Measurements from ENCODE around the gene APOBEC3B. TPM values are rescaled to one million over a fixed set of nuclear protein-coding genes. Genes with fewer than 3 reads are reported as not detected.

The APOBEC3B gene
- total RNA-seq, 4 donors from 2014 or later = 1.2 to 1.5 TPM; not detected in 2

DNA sequence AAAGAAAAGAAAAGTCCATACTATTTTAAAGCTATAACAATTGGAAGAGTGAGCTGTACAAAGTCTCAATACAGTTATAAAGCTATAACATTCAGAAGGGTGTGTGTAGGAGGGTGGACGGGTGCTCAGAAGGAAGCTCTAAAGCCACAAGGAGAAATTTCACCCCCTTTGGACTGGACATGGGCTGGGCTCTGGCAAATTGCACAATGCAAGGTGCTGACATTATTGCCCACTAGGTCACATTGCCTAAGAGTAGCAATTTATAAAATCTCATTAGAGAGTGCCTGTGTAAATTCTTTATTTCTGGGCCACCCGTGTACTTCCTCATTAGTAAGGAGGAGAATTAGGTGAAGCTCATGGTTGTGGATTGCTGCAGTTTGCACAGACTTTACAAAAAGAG is 30.4 kb upstream of the APOBEC3B start:
- TF ChIP-seq, protein P1, sequence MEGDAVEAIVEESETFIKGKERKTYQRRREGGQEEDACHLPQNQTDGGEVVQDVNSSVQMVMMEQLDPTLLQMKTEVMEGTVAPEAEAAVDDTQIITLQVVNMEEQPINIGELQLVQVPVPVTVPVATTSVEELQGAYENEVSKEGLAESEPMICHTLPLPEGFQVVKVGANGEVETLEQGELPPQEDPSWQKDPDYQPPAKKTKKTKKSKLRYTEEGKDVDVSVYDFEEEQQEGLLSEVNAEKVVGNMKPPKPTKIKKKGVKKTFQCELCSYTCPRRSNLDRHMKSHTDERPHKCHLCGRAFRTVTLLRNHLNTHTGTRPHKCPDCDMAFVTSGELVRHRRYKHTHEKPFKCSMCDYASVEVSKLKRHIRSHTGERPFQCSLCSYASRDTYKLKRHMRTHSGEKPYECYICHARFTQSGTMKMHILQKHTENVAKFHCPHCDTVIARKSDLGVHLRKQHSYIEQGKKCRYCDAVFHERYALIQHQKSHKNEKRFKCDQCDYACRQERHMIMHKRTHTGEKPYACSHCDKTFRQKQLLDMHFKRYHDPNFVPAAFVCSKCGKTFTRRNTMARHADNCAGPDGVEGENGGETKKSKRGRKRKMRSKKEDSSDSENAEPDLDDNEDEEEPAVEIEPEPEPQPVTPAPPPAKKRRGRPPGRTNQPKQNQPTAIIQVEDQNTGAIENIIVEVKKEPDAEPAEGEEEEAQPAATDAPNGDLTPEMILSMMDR (IDR thresholded peaks at IDR 0.05) = no peak
- TF ChIP-seq POLR2A (IDR thresholded peaks at IDR 0.05) = no peak
- H3K27ac ChIP-seq = no peak overlapping the region
- no peaks in the 10 kb centered on the region for H3K4me1 ChIP-seq
- no peak for DNase-seq
- intact Hi-C loops (cut with DNase I; ENCODE audit: low total_unique reads) = no loop called here
- no peaks in the 10 kb centered on the region for H3K9me3 ChIP-seq
- no peaks in the 10 kb centered on the region for H3K27me3 ChIP-seq
- H3K4me3 ChIP-seq = no peak overlapping the region
- no peaks in the 10 kb centered on the region for H3K36me3 ChIP-seq

DNA sequence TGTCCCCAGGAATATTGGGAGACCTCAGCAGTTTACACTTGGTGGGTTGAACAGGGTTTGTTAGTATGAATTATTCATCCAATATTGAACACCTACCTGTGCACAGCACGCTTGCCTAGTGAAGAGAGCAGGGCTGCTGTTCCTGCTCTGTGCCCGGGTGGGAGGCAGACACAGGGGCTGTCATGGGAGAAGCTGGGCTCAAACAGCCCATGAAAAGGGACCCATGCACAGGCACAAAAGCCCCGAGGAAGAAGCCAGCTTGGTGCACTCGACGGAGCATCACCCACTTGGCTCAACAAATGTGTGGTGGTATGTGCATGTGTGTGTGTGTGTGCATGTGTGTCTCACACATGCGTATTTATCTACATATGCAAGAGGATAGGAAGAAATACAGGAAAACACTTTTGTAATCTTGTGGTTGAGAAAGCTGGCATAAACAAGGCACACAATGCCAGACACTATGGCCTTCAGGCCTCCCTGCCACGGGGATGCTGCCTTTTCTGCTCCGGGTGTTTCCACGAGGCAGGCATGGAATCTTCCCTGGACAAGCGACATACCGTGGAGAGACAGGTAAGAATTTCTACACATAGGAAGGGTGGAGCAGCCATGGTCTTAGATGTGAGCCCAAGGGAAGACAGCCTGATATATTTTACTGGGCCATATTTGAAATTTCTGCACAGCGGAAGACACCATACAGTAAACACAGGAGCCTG is 29.7 kb upstream of the APOBEC3B start:
- no peak for DNase-seq
- TF ChIP-seq, protein P1 (IDR thresholded peaks at IDR 0.05) = no peak
- no peak for TF ChIP-seq POLR2A (IDR thresholded peaks at IDR 0.05)
- no peak overlapping the region for H3K27ac ChIP-seq
- H3K4me3 ChIP-seq = no peak overlapping the region
- intact Hi-C loops (cut with DNase I; ENCODE audit: low total_unique reads) = no loop called here
- no peaks in the 10 kb centered on the region for H3K4me1 ChIP-seq
- no peaks in the 10 kb centered on the region for H3K9me3 ChIP-seq
- no peaks in the 10 kb centered on the region for H3K36me3 ChIP-seq
- H3K27me3 ChIP-seq = no peaks in the 10 kb centered on the region

- no peaks in the 10 kb centered on the region for H3K36me3 ChIP-seq
- no peak for DNase-seq
- no peaks in the 10 kb centered on the region for H3K27me3 ChIP-seq
- intact Hi-C loops (cut with DNase I; ENCODE audit: low total_unique reads) = no loop called here
- no peak overlapping the region for H3K27ac ChIP-seq
- no peaks in the 10 kb centered on the region for H3K9me3 ChIP-seq
- TF ChIP-seq, protein P1 (IDR thresholded peaks at IDR 0.05) = no peak
- no peak for TF ChIP-seq POLR2A (IDR thresholded peaks at IDR 0.05)
- no peaks in the 10 kb centered on the region for H3K4me1 ChIP-seq
- no peak overlapping the region for H3K4me3 ChIP-seq
Observed at GRCh38 chr22:38953091-38953490, 29.1 kb upstream of the APOBEC3B start.

DNA sequence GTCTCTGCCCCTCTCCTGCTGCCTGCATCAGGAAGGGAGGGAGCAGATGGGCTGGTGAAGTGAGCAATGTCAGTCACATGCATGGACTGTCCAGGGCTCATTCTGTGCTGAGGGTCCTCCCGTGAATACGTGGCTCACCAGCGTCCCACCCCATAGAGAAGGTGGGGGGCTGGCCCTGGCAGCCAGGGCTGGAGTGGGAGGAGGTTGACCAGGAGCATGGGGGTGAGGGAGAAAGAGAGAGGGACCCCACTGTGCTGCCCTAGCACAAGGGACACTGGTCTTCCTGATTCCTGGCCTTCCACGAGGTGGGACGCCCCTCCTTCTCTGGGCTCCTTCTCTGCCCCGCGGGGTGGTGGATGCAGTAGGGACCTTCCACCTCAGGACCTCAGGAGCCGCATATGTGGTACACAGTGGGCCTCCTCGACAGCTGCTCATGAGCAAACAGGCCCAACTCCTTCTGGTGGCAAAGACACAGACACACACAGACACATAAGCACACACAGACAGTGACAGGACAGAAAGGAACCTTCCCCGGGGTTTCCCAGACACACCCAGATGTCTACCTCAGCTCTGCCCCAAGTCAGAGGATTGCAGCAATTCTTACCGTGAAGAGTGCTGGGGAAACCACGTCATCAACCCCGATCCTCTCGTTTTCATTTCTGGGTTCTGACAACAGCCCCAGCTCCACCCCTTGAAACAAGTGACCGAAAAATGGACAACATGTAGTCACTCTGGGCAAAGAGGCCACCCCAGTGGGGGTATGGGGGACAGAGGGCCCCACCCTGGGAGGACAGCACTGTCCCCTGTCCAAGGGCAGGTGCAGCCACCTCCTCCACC is 28.4 kb upstream of the APOBEC3B start:
- no peaks in the 10 kb centered on the region for H3K9me3 ChIP-seq
- no peaks in the 10 kb centered on the region for H3K4me1 ChIP-seq
- no peak for DNase-seq
- H3K27ac ChIP-seq = no peak overlapping the region
- no peak overlapping the region for H3K4me3 ChIP-seq
- TF ChIP-seq, protein P1 (IDR thresholded peaks at IDR 0.05) = no peak
- TF ChIP-seq POLR2A (IDR thresholded peaks at IDR 0.05) = no peak
- intact Hi-C loops (cut with DNase I; ENCODE audit: low total_unique reads) = no loop called here
- H3K36me3 ChIP-seq = no peaks in the 10 kb centered on the region
- no peaks in the 10 kb centered on the region for H3K27me3 ChIP-seq

- Histone ChIP-seq H3K36me3 (no peaks in the 10 kb centered on the region), H3K27me3 (no peaks in the 10 kb centered on the region), H3K4me3 (no peak overlapping the region), H3K27ac (no peak overlapping the region), H3K9me3 (no peaks in the 10 kb centered on the region), H3K4me1 (no peaks in the 10 kb centered on the region)
- TF ChIP-seq, protein P1 (IDR thresholded peaks at IDR 0.05) = no peak
- TF ChIP-seq POLR2A (IDR thresholded peaks at IDR 0.05) = no peak
- intact Hi-C loops (cut with DNase I; ENCODE audit: low total_unique reads) = no loop called here
- DNase-seq = no peak
Observed at GRCh38 chr22:38954414-38955043, 27.6 kb upstream of the APOBEC3B start.

Measured in uterus (tissue), 4 donors.